GM21529 (cell line): ENCODE measurements around the gene ISG20.

Source experiments
- ATAC-seq: cut with Tn5 transposase; IDR thresholded peaks from one replicate; pipeline ENCODE4 v1.9.1; 2021; ENCODE audit not compliant: unreplicated experiment

Gene ISG20

DNA sequence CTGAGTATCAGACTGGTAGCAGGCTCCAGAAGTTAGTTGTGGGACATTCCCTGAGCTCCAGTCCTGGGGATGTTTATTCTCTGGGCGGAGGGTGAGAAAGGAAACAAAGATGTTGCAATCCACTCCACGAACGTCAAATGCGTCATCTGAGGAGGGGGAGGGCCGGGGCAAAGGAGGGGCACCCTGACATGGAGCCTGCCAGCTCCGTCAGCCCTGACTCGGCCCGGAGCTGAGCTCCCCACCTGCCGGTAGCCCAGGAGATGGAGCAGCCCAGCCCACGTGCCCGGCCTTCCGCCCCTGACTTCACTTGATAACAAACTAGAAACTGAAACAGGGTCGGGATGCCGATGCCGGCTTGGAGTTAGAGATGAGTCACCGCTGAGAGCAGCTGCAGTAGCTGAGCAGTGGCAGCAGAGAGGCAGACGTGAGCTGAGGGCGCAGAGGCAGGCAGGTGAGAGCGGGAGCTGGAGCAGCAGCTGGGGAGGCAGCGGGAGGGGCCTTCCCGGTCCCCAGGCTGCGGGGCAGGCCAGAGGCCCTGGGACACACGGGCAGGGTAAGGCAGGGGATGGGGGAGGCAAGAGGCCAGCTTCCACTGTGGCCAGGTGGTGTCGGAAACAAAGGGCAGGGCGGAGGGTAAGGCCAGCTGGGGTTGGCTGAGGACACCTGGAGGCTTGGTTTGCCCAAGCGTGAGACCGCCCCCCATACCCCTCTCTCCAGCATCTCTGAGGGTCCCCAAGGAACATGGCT is at the start of gene ISG20:
Gene ISG20 (plus strand): TSS at position 391 of the 747 bp plus-strand sequence. CDS start 351 bp downstream, at position 742.
- peak; percentile 63 for ATAC-seq

DNA sequence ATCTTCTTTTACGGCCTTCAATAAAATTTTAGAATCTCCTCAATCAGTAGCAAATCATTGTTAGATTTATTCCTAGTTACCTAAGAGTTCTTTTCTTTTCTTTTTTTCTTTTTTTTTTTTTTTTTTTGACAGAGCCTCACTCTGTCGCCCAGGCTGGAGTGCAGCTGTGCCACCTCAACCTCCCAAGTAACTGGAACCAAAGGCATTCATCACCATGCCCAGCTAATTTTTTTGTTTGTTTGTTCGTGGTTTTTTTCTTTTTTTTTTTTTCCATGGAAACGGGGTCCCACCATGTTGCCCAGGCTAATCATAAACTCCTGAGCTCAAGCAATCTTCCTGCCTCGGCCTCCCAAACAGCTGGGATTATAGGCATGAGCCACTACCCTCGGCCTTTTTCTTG is 48.1 kb upstream of the ISG20 start:
- no peak for ATAC-seq

DNA sequence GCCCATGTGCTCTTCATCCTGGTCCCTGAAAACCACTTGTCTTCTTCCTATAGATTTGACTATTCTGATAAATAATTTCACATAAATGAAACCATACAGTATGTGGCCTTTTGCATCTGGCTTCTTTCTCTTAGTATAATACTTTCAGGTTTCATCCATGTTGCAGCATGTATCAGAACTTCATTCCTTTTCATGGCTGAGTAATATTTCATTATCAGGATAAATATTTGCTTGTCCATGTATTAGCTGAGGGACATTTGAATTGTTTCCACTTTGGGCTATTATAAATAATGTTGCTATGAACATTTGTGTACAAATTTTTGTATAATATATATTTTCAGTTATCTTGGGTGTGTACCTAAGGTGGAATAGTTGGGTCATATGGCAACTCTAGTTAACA is 47.4 kb upstream of the ISG20 start:
- ATAC-seq, result no peak

DNA sequence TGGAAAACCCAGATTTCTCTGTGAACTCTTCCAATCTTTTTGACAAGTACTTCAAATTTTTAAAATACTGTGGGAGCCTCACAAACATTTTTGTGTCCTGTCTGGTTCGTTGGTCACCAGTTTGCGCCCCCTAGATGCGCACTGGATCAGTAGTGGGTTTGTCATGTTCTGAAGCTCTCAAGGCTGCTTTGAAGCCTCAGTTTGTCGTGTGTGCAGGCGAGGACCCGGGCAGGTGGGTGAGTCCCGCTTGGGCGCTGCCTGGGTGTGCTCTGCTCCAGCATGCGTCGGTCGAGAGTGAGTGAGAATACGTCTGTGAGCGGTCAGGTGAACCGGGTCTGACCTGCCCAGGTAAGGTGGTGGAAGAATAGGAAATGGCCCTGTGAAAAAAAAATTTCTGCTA is 34.9 kb upstream of the ISG20 start:
- ATAC-seq, result no peak

DNA sequence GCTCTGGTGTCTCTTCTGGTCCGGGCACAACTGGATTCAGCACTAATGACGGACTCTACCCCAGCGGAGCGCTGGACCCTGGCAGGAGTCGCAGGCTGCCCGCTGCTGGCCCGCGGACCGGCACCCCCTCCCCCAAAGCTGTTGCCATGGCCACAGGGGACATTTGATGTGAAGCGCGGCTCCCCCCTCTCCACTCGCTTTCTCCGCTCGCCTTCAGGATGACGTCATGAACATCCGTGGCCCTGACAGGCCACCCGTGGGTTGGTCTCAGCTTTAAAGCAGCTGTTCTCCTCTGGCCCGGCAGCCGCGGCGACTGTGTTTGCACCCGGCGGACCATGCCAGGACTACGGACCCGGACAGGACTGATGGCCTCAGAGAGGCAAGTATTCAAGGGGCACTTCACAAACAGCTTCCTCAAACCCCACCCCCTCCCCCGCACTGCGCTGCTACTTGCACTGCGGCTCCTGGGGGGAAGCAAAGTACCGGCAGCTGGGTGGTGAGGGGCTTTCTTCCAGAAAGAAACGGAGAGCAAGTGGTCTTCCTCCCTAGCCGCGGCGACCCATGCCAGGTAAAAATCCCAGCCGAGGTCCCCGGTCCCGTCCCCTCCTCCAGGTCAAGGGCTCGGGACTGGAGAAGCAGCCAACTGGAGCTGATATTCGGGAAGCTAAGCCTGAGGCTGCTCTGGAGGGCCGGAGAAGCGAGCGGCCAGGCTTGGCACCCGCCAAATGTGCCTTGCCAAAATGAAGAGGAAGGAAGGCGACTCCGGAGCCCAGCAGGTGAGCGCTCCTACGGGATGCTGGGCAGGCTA is 34.2 kb upstream of the ISG20 start:
- no peak for ATAC-seq

DNA sequence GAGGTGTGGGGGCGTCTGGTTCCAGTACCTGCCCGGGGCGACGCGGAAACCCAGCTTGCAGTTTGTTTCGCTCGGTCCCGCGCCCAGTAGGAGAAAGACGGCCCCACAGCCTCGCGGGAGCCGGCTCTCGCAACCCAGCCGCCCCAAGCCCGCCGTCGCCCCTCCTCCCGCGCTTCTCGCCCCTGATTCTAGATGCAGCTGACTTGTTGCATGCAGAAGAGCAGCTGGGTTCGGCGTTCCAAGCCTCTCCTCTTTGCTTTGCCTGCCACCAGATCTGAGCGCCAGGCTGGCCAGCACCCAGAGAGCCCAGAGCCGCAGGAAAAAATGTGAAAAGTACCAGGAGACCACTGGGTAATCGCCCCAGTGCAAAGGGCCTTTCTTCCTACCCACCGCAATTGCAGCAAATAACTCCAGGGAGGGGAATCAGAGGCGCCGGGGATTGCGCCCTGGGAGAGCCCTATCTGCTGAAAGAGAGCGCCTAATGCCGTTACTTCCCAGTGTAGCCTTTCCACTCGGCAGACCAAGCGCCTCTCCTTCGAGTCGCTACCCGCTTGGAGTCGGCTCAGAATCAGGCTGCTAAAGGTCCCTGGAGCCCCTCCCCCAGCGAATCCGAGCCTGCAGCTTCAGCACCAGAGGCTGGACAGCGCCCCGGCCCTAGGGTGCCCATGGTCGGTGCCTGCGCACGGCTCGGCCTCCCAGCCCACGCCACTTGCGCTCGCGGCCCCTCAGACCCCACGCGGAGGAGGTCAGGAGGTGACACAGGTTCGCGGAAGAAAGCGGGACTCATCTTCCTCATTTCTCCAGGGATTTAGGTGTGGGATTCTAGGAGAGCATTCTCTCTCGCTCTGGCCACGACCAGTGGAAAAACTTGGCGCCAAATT is 33.4 kb upstream of the ISG20 start:
- no peak for ATAC-seq

DNA sequence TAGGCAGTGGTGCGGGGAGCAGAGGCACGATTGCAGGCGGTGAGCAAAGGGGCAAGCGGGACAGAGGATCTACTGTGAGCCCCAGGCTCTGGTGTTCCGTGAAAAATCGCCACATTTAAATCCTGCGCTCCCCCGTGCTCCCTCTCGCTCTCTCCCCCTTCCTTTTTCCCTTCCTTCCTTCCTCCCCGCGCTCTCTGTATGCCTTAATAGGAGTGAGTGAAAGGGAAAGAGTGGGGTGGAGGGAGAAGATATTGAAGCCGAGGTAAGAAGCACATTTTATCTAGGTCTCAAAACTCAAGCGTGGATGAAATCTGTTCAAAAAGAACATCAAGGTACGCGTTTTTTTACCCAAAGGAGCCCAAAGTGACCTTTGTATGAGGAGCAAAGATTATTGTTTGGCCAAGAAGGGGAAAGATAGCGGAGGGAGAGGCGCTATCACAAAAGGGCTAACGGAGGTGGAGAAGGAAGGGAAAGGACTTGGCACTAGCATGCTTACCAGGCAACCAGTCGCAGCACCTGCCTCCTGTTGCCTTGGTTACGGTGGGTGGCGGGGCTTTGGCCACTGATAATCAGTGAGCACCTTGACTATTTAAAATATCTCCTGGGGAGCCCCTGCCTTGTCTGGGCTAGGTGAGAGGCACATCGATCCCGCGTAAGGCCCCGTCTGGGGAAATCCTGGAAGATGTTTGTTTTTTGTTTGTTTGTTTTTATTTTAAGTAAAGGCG is 32.6 kb upstream of the ISG20 start:
- ATAC-seq, result no peak

DNA sequence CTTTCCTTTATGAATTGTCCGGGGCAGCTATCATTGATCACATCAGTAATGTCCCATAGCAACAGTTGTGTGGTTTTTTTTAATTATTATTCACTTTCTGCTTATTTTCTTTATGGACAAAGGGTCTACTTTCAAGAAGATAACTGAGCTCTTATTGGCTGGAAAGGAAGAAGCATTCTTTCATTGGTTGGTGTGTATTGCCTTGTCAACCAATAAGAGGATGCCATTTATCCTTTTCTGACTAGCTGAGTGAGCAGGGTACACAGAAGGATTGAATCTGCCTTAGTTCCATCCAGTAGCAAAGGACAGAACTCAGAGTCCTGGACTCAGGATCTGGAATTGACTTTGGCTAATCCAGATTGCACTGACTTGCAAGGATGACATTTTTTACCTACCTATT is 30.9 kb upstream of the ISG20 start:
- no peak for ATAC-seq

DNA sequence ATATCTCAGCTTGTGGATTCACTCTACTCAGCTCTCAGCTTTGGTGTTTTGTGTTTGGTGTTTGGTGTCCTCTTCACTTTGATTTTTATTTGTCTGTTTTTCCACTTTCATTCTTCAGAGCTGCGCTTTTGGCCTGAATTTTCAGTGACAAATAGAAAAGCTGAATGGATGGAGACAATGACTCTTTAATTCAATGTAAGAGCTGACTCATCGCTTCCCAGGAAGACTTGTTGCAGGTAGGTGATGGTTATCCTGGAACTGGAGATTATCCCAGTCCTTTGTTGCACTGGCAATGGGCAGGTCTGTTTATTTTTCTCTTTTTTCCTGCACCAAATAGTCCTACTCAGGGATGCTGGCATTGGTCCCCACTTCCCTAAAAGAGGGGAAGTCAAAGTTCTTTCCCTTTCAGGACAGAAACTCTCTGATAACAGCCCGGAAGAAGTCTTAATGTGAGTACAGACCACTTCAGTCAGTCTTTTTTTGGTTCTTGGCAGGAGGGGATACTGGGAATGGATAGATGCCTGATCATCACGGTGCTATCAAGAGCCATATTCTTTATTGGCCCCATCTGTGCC is 30.1 kb upstream of the ISG20 start:
- no peak for ATAC-seq

DNA sequence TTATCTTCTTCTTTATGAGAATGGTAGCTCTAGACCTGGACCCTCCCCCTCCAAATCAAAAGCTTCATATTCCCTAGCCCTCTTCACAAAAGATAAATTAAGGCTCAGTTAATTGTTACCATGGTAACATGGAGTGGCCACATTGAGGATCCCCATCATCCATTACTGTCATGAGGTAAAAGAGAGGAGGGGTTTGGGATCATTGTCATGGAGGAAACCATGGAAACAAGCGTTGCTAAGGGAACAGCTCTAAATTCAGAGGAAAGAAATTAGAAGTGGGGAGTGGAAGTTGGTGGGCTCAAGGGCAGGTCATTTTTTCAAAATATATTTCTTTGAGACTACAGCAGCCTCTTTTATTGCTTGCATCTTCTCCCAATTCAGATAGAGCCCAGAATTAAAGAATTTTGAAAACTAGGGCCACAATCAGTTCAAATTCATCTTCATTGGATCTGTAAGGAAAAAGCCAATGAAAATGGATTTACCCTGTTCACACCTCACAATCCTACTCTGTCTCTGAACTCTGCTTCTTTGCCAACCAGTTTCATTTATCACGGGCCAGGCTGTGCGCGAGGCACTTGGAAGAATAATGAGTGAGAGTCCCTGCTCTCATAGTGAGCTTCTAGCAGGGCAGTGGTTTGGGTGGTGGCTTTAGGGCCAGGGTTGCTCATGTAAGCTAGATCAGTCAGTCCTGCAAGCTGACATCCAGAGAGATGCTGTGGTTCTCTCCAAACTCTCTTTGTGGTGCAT is 29.3 kb upstream of the ISG20 start:
- no peak for ATAC-seq

DNA sequence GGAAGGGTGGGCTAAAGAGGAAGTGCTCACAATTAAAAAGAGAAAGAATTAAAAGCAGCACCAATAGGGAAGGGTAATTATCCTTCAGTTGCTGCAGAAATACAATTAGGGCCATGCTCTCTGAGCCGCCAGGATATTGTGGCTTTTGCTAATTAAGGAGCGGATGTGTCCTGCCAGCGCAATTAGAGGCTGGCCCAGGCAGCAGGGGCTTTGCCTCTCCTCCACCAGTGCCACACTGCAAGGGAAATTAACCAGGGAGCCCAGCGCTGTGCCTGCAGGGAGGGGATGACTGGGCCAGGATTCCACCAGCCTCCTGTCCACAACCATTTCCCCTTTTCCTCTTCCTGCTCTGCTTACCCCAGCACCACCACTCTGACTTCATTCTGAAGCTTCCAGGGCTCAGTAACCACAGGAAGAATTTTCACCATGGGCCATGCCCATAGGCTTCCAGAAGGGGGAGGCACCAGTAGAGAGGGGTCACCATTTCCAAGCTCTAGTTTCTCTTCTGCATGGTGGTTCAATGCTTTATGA is 28.1 kb upstream of the ISG20 start:
- ATAC-seq, result no peak

DNA sequence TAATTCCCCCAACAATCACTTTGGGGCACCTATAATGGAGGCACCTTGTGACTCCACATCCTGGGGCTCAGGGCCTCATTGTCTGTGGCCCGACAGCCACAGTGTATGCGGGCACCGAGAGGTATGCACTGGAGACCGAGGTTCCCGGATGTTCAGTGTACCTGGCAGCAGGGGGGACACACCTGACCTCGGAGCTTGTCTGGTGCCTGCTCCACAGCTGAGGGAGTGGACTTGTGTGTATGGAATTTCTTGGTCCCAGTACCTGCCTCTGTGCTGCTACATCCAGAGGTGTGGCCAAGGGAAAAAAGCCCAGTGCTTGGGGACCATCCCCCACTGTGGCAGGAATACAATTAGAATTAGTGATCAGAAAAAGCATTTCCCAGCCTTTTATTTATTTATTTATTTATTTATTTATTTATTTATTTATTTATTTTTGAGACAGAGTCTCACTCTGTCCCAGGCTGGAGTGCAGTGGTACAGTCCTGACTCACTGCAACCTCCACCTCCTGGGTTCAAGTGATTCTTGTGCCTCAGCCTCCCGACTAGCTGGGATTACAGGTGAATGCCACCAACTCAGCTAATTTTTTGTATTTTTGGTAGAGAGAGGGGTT is 26.5 kb upstream of the ISG20 start:
- no peak for ATAC-seq

DNA sequence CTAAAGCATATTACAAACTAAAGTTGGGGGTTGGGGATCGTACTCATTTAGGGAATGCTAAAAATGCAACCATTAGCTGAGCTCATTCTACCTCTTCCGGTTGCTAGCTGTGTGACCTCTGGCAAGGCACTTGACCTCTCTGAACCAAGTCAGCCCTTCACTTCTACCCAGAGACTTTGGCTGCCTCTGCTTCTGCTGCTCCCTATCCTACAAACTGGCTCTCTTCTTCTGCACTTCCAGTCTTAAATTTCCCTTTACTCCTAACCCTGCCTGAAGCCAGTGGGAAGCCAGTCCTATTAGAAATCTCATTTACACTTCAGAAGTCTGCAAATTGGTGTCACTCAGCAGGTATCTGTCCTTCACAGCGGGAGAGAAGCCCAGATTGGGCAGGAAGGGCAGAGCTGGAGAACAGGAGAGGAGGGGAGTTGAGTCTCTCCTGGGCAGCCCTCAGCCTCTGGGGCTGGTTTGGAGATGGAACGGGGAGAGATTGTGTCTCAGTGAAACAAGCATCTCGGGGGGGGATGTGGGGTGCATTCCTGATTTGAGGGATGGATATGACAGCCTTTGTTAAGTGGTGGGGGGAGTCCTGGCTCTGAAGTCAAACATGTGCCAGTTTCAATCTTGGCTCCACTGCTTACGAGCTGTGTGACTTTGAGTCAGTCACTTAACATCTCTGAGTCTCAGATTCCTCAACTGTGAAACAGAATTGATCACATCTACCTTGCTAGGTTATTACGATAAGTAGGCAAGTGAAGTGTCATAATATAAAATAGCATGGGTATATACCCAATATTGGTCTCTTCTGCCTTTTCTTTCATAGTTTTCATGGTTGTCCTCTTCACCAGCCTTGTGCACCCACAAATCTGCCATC is 25.5 kb upstream of the ISG20 start:
- no peak for ATAC-seq

DNA sequence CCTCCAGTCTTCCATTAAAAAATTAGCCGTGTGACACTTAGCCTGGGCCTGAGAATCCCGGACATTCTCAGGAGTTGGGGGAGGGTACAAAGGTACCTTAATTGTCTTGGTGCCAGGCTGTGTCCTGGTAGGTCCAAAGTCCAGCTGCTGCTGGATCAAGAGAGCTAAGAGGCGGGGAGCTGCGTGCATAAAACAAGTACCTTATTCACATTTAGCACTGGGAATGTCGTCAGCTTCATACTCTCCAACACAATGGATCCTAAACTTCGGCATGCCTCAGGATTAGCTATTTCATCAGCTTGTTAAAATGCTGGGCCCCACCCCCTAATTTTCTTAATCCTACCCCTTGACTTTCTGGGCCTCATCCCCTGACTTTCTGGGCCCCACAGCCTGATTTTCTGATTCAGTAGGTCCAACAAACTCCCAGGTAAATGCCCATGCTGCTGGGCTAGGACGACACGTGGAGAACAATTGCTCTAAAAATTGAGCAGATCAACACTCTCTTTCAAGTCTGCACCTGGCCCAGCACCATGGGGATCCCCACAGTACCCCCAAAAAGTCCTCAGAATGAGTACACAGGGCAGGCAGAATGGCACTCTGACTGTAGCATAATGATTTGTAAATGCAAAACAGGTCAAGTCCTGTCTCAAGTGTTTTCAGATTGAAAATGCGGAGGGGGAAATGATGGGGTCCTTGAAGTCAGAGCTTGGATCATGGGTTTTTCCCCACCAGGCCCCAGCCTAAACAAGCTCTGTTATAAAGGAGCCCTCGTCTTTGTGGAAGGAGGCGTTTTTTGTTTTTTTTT is 23.3 kb upstream of the ISG20 start:
- ATAC-seq, result peak; percentile 65

DNA sequence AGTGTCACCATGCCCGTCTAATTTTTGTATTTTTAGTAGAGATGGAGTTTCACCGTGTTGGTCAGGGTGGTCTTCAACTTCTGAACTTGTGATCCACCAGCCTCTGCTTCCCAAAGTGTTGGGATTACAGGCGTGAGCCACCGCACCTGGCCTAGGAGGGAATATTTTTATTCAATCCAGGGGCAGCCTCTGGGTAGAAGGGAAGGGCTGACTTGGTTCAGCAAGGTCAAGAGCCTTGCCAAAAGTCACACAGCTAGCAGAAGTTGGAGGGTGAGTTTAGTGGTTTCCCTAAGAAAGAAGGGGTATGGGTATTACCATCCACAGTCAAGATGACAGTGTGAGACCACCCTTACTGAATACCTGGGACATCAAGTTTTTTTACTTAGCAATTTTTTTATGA is 22.6 kb upstream of the ISG20 start:
- no peak for ATAC-seq

DNA sequence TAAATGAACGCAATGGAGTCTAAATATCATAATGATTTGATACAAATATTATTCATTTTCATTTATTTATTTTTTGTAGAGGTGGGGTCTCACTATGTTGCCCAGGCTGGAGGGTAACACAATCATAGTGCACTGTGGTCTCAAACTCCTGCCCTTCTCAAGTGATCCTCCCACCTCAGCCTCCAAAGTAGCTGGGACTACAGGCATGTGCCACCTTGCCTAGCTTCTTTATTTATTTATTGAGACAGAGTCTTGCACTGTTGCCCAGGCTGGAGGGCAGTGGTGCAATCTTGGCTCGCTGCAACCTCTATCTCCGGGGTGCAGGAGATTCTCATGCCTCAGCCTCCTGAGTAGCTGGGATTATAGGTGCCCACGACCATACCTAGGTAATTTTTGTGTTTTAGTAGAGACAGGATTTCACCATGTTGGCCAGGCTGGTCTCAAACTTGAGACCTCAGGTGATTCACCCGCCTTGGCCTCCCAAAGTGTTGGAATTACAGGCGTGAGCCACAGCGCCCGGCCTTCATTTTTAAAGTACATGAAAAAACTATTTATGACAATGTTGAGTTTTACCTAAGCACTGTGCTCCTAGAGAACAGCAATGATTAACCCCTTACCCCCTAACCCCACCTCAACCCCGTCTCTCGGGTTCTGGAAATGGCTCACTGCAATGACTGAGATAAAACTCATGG is 21.6 kb upstream of the ISG20 start:
- no peak for ATAC-seq

DNA sequence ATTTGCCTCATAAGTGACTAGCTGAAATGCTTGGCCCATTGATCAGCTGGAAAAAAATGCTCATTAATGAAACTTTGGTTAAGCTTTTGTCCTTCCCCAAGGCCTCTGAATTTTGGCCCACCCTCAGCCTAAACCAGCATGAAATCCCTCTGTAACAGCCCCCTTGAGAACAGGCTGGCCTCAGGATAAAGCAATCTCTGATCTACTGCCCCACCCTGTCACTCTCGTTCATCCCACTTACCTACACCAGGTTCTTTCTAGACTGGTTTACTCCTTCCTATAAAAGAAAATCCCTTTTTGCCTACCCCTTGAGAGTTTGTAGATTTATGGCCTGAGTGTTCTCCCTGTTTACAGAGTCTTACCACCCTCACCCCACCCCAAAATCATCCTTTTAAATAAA is 21.0 kb upstream of the ISG20 start:
- ATAC-seq, result no peak
